ENCODE measurements around the gene PSMB11.
"Not testable (repeated sequence)": the region's sequence is repeated elsewhere in the genome, so short reads cannot be mapped to it uniquely, and the experiment has no call there.

GRCh38 chr14:23013749-23014054, 28.3 kb upstream of the PSMB11 start:
- not testable (repeated sequence) for TF ChIP-seq CTCF, POLR2A (IDR thresholded peaks at IDR 0.05)

Data from uterus (tissue), 2 donors.